Gastrocnemius medialis (tissue), 4 donors: ENCODE measurements around the gene CTSH.

Source experiments
- CTCF ChIP-seq, 5 experiments: fragments of 450-650 bp in 3 of 5; fragments of 200-600 bp in 2 of 5; sonication (generic) in 2 of 5; IDR thresholded peaks in 4 of 5; conservative IDR thresholded peaks in 1 of 5; 1 replicate in 4 of 5; 2 replicates in 1 of 5; pipeline ENCODE4 v1.5.1; 2016 to 2019; ENCODE audit warnings: antibody characterized with exemption in 5 of 5, mild to moderate bottlenecking in 3 of 5, moderate library complexity in 3 of 5
- POLR2A ChIP-seq, 2 donors: fragments of 450-650 bp; IDR thresholded peaks; one replicate each; pipeline ENCODE4 v1.6.1; 2017; ENCODE audit warnings: antibody characterized with exemption in 2 of 2, mild to moderate bottlenecking in 2 of 2, moderate library complexity in 2 of 2

- TF ChIP-seq POLR2A (IDR thresholded peaks at IDR 0.05) (no peak), CTCF (IDR thresholded peaks at IDR 0.05 in 4 of 5, conservative IDR thresholded peaks at IDR 0.05 in 1 of 5) (no peak)
Measured at GRCh38 chr15:78889000-78889399, 55.8 kb downstream of the CTSH start.
